Panc1 (cell line): ENCODE results near the gene SMIM43.

Source experiments
- CTCF ChIP-seq: fragments of 450-650 bp; IDR thresholded peaks from 2 replicates; pipeline ENCODE4 v1.5.1; 2017; ENCODE audit warnings: mild to moderate bottlenecking
- POLR2AphosphoS5 ChIP-seq: IDR thresholded peaks from 2 replicates; pipeline ENCODE4 v1.6.1; 2012; ENCODE audit warnings: mild to moderate bottlenecking, low read depth, low read length, moderate library complexity
- REST ChIP-seq, 2 experiments: IDR thresholded peaks; 2 replicates each; pipeline ENCODE4 v1.6.1; 2011 to 2012; ENCODE audit warnings: low read depth in 2 of 2, control low read depth in 1 of 2, low read length in 1 of 2, mild to moderate bottlenecking in 1 of 2, moderate library complexity in 1 of 2; ENCODE audit not compliant: insufficient read depth in 1 of 2

- TF ChIP-seq POLR2AphosphoS5: no peak
- TF ChIP-seq CTCF: no peak
- no peak for TF ChIP-seq REST (IDR thresholded peaks at IDR 0.05; ENCODE audit: insufficient read depth in 1 of 2, low read depth in 2 of 2, low read length in 1 of 2)
Measured at GRCh38 chr4:121711263-121712000, 53.5 kb downstream of the SMIM43 start.
